LNCaP clone FGC (cell line): Measurements from ENCODE around the gene MARVELD3.
"Not testable (repeated sequence)": the region's sequence is repeated elsewhere in the genome, so short reads cannot be mapped to it uniquely, and the experiment has no call there.

Experiments
- DNase-seq: peaks from one replicate; pipeline ENCODE4 v3.0.0-alpha.2; 2011; ENCODE audit warnings: low read depth
- H3K4me3 ChIP-seq: 2 replicates; pipeline ENCODE4 v1.5.1; 2011; ENCODE audit warnings: mild to moderate bottlenecking, low read depth, low read length, control low read depth
- TF ChIP-seq, protein P1 (sequence below): IDR thresholded peaks from 2 replicates; pipeline ENCODE4 v1.5.1; 2012; ENCODE audit warnings: mild to moderate bottlenecking; ENCODE audit not compliant: control insufficient read depth, insufficient read depth; ENCODE audit errors: extremely low read depth

MARVELD3 gene

DNA sequence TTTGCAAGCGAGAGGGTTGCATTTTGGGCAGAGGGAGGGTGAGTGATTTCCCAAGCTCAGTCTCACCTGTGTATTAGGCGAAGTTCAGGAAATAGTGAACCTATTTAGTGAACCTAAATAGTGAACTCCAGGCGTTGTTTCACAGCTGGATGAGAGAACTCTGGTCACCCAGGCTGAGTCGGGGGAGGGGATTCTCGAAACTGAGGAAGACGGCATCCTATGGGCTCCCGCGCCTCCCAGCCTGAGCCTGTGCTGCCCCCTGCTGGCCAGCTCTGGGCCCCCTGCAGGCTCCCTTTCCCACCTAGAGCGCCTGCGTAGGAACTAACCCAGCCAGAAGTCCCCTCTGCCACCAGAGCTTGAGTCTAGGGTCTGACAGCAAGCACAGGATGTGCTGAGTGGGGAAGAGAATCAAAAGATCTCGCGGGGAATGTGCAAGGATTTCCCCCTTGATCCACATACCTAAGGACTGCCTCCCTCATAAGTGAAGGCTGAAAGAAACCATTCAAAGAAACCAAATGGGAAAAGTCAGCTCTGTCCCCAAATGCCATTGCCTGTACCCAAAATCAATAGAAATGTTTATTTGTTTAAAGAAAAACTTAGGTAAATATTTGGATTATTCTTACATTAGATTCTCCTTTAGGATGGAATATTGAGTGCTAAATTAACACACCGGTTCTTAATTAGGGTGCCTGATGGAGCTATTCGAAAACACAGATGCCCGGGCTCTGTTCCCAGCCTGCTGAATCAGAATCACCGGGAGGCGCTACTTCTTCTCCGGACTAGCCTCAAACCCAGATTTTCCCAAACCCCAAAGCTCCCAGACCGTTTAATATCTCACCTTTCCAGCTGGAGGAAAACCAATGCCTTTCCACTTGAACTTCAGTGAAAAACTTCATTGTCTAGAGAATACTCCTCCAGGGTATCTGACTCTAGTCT is 14.8 kb upstream of the MARVELD3 start:
- no peak for DNase-seq
- TF ChIP-seq, protein P1, sequence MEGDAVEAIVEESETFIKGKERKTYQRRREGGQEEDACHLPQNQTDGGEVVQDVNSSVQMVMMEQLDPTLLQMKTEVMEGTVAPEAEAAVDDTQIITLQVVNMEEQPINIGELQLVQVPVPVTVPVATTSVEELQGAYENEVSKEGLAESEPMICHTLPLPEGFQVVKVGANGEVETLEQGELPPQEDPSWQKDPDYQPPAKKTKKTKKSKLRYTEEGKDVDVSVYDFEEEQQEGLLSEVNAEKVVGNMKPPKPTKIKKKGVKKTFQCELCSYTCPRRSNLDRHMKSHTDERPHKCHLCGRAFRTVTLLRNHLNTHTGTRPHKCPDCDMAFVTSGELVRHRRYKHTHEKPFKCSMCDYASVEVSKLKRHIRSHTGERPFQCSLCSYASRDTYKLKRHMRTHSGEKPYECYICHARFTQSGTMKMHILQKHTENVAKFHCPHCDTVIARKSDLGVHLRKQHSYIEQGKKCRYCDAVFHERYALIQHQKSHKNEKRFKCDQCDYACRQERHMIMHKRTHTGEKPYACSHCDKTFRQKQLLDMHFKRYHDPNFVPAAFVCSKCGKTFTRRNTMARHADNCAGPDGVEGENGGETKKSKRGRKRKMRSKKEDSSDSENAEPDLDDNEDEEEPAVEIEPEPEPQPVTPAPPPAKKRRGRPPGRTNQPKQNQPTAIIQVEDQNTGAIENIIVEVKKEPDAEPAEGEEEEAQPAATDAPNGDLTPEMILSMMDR: peak; percentile 90
- H3K4me3 ChIP-seq: no peak overlapping the region

DNA sequence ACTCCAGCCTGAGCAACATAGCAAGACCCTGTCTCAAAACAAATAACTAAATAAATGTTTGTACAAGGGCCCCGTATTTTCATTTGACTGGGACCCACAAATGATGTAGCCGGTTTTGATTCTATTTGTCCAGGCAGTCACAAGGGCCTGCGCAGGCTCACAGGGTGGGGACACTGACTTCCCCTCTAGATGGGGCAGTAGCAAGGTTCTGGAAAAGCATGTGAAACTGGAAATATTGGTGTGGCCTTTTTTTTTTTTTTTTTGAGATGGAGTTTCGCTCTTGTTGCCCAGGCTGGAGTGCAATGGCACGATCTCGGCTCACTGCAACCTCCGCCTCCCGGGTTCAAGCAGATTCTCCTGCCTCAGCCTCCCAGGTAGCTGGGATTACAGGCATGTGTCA is 11.0 kb upstream of the MARVELD3 start:
- H3K4me3 ChIP-seq, DNase-seq: not testable (repeated sequence)

GRCh38 chr16:71618429-71618828 is 7.6 kb upstream of the MARVELD3 start:
- no peak for DNase-seq
- H3K4me3 ChIP-seq: no peak overlapping the region
- TF ChIP-seq, protein P1: no peak

GRCh38 chr16:71622088-71622487 is 3.9 kb upstream of the MARVELD3 start:
- TF ChIP-seq, protein P1: no peak
- H3K4me3 ChIP-seq: no peak overlapping the region
- no peak for DNase-seq

- no peak for DNase-seq
- no peak overlapping the region for H3K4me3 ChIP-seq
- TF ChIP-seq, protein P1: no peak
These were observed 2.4 kb upstream of the MARVELD3 start for GRCh38 chr16:71623597-71623996.

- TF ChIP-seq, protein P1: no peak
- no peak for DNase-seq
- peak overlapping the region; percentile 90 for H3K4me3 ChIP-seq
These were observed 702 bp upstream of the MARVELD3 start for GRCh38 chr16:71625113-71625850.

- peak overlapping the region; percentile 90 for H3K4me3 ChIP-seq
- TF ChIP-seq, protein P1: no peak
- DNase-seq: no peak
These were observed 852 bp downstream of the MARVELD3 start for GRCh38 chr16:71626858-71627213.
